T-helper 2 cell treated with Interferon-gamma antibody and Interleukin-4, amounts not matched to agents 100 ng/mL and 5 ng/mL, for 36 hours (primary cell): ENCODE data around the gene CACNA1C. TPM values are rescaled to one million over a fixed set of nuclear protein-coding genes. Genes with fewer than 3 reads are reported as not detected.

ENCODE experiments used
- intact Hi-C: fragments of 100-400 bp; cut with micrococcal nuclease; formaldehyde crosslinking; loops from one replicate; pipeline ENCODE4 v1.15.1; 2023
- total RNA-seq: library from RNA; stranded (reverse); gene quantifications from 2 replicates; pipeline ENCODE4 v1.2.3, GENCODE V29; 2022

Gene CACNA1C
- total RNA-seq, 1 donor from 2014 or later = 0.09 TPM

GRCh38 chr12:2384029-2384386 is 331.2 kb downstream of the CACNA1C start:
- intact Hi-C loops = no loop called here

GRCh38 chr12:2384533-2385351 is 332.0 kb downstream of the CACNA1C start:
- intact Hi-C loops = no loop called here

GRCh38 chr12:2385529-2385928 is 332.7 kb downstream of the CACNA1C start:
- intact Hi-C loops = no loop called here

DNA sequence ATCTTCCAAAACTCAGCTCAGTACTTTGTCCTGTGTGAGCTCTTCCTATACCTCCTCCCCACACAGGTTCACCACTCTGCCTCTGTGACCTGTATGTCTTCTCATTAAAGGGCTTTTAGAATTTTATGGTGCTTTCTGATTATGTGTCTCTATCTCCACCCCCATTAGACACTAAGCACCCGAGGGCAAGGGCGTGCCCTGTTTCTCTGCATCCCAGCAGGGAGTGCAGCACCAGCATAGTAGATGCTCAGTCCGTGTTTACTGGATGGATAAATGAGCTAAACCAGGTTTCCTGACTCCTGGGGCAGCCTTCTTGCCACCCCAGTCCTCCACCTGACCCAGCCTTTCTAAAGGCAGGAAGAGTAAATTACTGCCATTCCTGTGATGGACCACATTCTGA is 333.8 kb downstream of the CACNA1C start:
- intact Hi-C loops = no loop called here

DNA sequence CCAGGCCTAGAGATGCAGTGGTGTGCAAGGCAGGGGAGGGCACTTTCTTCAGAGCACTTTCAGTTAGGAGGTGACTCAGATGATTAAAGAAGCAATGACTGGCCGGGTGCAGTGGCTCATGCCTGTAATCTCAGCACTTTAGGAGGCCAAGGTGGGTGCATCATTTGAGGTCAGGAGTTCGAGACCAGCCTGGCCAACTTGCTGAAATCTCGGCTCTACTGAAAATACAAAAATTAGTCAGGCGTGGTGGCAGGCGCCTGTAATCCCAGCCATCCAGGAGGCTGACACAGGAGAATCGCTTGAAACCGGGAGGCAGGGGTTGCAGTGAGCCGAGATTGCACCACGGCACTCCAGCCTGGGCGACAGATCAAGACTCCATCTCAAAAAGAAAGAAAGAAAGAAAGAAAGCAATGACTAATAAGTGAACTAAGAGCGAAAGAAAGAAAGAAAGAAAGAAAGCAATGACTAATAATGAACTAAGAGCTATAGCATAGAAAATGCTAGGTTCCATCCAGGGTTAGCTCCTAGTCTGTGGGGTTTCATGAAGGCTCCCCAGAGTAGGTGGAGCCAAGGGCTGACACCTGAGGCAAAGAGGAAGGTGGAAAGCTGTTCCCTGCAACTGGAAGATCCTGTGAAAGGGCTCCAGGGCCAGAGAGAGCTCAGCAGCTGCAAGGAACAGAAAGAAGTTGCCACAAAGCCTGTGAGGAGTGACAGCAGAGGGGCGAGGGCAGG is 334.5 kb downstream of the CACNA1C start:
- intact Hi-C loops = no loop called here

- intact Hi-C loops = no loop called here
Observed at GRCh38 chr12:2389079-2389790, 336.4 kb downstream of the CACNA1C start.

- intact Hi-C loops = no loop called here
Observed at GRCh38 chr12:2390133-2390532, 337.3 kb downstream of the CACNA1C start.

DNA sequence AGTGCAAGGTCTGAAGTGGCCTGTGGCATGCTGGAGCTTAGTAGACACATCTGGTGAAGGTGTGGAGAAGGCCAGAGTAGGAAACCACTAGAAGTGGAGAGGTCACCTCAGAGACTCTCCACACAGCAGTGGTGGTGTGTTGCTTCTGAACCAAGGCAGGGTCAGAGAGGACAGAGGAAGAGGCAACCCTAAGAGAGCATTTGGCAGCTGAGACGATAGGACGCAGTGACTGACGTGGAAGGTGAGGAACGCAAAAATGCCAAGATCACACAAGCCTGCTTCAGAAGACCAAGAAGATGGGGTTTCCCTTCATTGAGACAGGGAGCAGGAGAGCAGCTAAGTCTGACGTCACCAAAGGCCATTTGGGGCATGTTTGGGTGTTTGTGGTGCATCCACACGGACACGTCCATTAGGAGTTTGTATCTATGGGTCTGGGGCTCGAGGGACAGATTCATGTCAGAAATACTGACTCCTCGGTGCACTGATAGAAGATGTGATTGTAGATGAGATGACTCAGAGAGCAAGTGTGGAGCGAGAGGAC is 338.1 kb downstream of the CACNA1C start:
- intact Hi-C loops = no loop called here

DNA sequence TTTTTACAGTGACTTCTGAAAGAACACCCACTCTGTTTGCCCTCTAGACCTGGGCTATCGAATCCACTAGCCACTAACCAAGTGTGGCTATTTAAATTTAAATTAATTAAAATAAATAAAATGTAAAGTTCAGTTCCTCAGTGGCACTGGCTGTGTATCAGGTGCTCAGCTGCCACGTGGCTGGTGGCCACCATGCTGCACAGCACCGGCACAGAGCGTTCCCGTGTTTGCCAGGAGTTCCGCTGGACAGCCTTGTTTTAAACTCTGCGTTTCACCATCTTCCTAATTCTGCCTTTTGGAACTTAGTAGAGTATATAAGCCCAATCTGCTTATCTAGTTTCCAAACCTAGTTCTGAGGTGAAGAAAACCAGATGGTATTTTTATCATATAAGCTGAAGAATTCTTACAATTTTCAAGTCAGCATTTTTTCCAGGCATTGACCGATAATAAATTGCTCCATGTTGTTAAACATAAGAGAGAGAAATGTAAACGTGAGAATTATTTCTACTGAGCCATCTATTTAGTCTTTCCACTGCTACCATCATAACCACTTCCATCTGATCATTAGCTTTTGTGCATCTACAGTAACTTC is 339.0 kb downstream of the CACNA1C start:
- intact Hi-C loops = no loop called here

DNA sequence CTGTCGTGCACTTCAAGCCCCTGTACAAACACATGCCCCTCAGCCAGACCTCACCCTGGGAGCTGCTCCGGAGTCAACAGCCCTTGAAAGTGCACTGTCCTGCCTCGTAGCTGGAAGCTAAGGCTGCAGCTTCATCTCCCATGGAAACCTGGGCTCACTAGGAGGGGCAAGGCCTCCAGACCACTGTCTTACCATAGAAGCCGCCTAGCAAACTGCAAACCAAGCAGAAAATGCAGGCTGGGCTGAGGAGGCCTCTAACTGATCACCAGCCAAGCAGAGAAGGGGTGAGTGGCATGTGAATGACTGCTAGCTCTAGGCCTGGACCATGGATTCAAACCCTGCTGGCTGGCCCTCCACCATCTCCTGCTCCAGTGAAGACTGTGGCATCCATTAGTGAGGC is 340.2 kb downstream of the CACNA1C start:
- intact Hi-C loops = no loop called here

DNA sequence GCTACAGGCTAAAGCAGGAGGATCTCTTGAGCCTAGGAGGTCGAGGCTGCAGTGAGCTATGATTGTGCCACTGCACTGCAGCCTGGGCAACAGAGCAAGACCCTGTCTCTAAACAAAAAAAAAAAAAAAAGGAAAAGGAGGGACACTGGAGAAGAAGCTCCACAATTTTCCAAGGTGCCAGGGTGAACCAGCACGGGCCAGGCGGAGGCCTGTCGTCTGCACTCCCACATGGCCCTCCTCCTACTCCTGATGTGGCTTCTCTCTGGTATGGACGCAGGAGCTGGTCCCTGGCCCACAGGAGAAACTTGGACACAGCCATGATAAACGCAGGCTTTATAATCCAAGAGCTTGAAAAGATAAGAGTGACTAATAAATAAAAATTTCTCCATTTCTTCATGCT is 341.2 kb downstream of the CACNA1C start:
- intact Hi-C loops = no loop called here

DNA sequence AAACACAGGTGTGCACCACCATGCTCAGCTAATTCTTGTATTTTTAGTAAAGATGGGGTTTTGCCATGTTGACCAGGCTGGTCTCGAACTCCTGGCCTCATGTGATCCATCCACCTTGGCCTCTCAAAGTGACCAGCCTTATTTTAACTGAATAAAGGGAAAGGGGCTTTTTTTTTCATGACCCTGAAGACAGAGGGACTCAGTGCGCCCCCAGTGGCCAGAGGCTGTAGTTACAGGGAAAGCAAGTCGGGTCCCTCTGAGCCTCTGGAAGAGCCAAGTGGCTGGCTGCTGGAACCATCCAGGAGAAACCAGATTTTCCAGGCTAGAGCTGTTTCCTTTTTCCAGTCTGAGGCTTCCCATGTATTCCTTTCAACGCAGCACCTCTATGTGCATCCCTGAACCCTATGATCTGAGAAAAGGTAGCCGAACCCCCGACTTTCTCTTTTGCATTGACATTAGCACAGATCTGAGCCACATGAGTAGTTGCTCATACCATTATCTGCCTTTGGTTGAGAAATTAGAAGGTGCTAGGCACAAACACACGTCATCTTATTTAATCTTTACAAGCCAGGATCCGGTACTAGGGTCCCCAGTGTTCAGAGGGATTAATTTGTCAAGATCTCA is 342.7 kb downstream of the CACNA1C start:
- intact Hi-C loops = no loop called here

DNA sequence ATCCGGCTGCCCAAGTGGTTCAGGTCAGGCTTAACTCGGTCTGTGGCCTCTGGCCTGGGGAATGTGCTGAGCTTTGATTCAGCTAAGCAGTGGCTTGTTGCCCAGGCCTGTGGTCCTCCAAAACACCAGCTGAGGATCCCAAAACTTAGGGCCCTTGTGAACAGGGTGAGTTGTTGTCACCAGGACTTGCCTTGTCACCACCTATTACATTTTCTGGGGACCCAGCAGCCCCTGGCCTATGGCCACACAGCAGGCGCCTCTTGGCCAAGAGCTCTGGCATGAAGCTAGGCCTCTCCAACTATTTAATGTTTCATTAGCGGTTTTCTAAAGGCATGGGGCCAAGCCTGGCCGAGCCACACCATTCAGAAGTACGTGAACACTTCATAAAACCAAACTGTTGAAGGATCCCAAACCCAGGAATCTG is 343.7 kb downstream of the CACNA1C start:
- intact Hi-C loops = no loop called here

- intact Hi-C loops = no loop called here
Observed at GRCh38 chr12:2397356-2398045, 344.7 kb downstream of the CACNA1C start.

GRCh38 chr12:2401040-2401439 is 348.3 kb downstream of the CACNA1C start:
- intact Hi-C loops = no loop called here

GRCh38 chr12:2402073-2402579 is 349.3 kb downstream of the CACNA1C start:
- intact Hi-C loops = no loop called here

- intact Hi-C loops = no loop called here
Observed at GRCh38 chr12:2403221-2403976, 350.6 kb downstream of the CACNA1C start.

GRCh38 chr12:2405039-2405438 is 352.3 kb downstream of the CACNA1C start:
- intact Hi-C loops = no loop called here

GRCh38 chr12:2406903-2407302 is 354.1 kb downstream of the CACNA1C start:
- intact Hi-C loops = no loop called here
